HCT116 (cell line): Measurements from ENCODE around the gene ANAPC7. TPM values are rescaled to one million over a fixed set of nuclear protein-coding genes. Genes with fewer than 3 reads are reported as not detected.

Experiments used
- ATAC-seq: fragments of 200-7000 bp; cut with Tn5 transposase; 2 replicates; pipeline ENCODE4 v1.9.1; 2020; ENCODE audit warnings: mild to moderate bottlenecking, moderate library complexity
- BruUV-seq: library from RNA; stranded (reverse); fragments of 400-500 nt; replicated peaks from 2 replicates; lab custom pipeline; 2021; lab: Mats Ljungman, UMichigan
- CTCF ChIA-PET: fragments of 300-600 bp; sonication (Branson Sonifier 250); formaldehyde crosslinking; loops from one replicate; lab custom pipeline; 2021; ENCODE audit warnings: antibody characterized with exemption; lab: Charles Lee
- POLR2A ChIA-PET: fragments of 300-600, 350-600 bp; sonication (Branson Sonifier 250); formaldehyde crosslinking; loops from one replicate; lab custom pipeline; 2021; ENCODE audit warnings: antibody characterized with exemption; lab: Charles Lee
- RAD21 ChIA-PET, 2 experiments: fragments of 300-600 bp; sonication (Branson Sonifier 250); formaldehyde crosslinking; loops; one replicate each; lab custom pipeline; 2023; ENCODE audit warnings: low total read pairs in 2 of 2; ENCODE audit not compliant: uncharacterized antibody in 2 of 2, unreplicated experiment in 2 of 2, low non-redundant PET in 1 of 2; lab: Charles Lee
- DNase-seq: peaks from one replicate; pipeline ENCODE4 v3.0.0-alpha.2; 2010; ENCODE audit warnings: low read depth, low spot score
- H2AFZ ChIP-seq: fragments of 200-600 bp; shearing (Covaris generic), sonication (generic); 2 replicates; pipeline ENCODE4 v1.6.1; 2017; ENCODE audit warnings: low read depth, mixed run types, mixed read lengths, antibody characterized with exemption, low read length; ENCODE audit not compliant: poor library complexity, severe bottlenecking
- H3K27ac ChIP-seq: 2 replicates; pipeline ENCODE4 v1.5.1; 2012; ENCODE audit warnings: low read depth, low read length
- H3K27me3 ChIP-seq: fragments of 200-600 bp; sonication (generic); 2 replicates; pipeline ENCODE4 v1.6.1; 2016; ENCODE audit warnings: mixed run types, low read length, mixed read lengths; ENCODE audit not compliant: insufficient read depth
- H3K36me3 ChIP-seq, 2 experiments: fragments of 200-500 bp in 1 of 2; fragments of 200-600 bp in 1 of 2; sonication (Bioruptor generic) in 1 of 2; sonication (generic) in 1 of 2; 2 replicates each; pipeline versions ENCODE4 v1.5.1 to v1.6.1; 2014 to 2016; ENCODE audit warnings: low read length in 2 of 2, inconsistent platforms in 1 of 2, mixed read lengths in 1 of 2, mixed run types in 1 of 2; ENCODE audit not compliant: insufficient read depth in 2 of 2, control insufficient read depth in 1 of 2
- H3K4me1 ChIP-seq, 2 experiments: fragments of 200-600 bp in 1 of 2; sonication (generic) in 1 of 2; 2 replicates each; pipeline versions ENCODE4 v1.5.1 to v1.6.1; 2012 to 2017; ENCODE audit warnings: low read length in 2 of 2, inconsistent platforms in 1 of 2, mild to moderate bottlenecking in 1 of 2, mixed read lengths in 1 of 2, mixed run types in 1 of 2, moderate library complexity in 1 of 2; ENCODE audit not compliant: insufficient read depth in 2 of 2, control insufficient read depth in 1 of 2
- H3K4me2 ChIP-seq: fragments of 200-600 bp; sonication (generic); 2 replicates; pipeline ENCODE4 v1.6.1; 2017; ENCODE audit warnings: mixed run types, low read length, mixed read lengths
- H3K4me3 ChIP-seq, 2 experiments: fragments of 200-600 bp in 1 of 2; sonication (generic) in 1 of 2; replicated peaks in 1 of 2; 2 replicates each; pipeline ENCODE4 v1.5.1; 2011 to 2016; ENCODE audit warnings: low read length in 2 of 2, control low read depth in 1 of 2, low read depth in 1 of 2, mild to moderate bottlenecking in 1 of 2, mixed read lengths in 1 of 2, mixed run types in 1 of 2
- H3K79me2 ChIP-seq: fragments of 200-600 bp; sonication (generic); 2 replicates; pipeline ENCODE4 v1.6.1; 2017; ENCODE audit warnings: mild to moderate bottlenecking, mixed run types, low read length, moderate library complexity, mixed read lengths; ENCODE audit not compliant: insufficient read depth
- H3K9ac ChIP-seq: fragments of 200-600 bp; sonication (generic); 2 replicates; pipeline ENCODE4 v1.6.1; 2016; ENCODE audit warnings: low read length, mixed read lengths
- H3K9me2 ChIP-seq: fragments of 200-600 bp; sonication (generic), shearing (Covaris generic); 2 replicates; pipeline ENCODE4 v1.6.1; 2017; ENCODE audit warnings: mixed run types, mild to moderate bottlenecking, moderate library complexity; ENCODE audit not compliant: insufficient read depth
- H3K9me3 ChIP-seq, 2 experiments: fragments of 200-500 bp in 1 of 2; fragments of 200-600 bp in 1 of 2; sonication (Bioruptor generic) in 1 of 2; sonication (generic) in 1 of 2; 2 replicates each; pipeline ENCODE4 v1.6.1; 2014 to 2017; ENCODE audit warnings: low read length in 2 of 2, mixed read lengths in 2 of 2, inconsistent platforms in 1 of 2, low read depth in 1 of 2, mild to moderate bottlenecking in 1 of 2, mixed run types in 1 of 2, moderate library complexity in 1 of 2; ENCODE audit not compliant: control insufficient read depth in 1 of 2, insufficient read depth in 1 of 2
- H4K20me1 ChIP-seq: fragments of 200-600 bp; sonication (generic), shearing (Covaris generic); 2 replicates; pipeline ENCODE4 v1.6.1; 2017; ENCODE audit warnings: mixed run types, mild to moderate bottlenecking, moderate library complexity; ENCODE audit not compliant: insufficient read depth
- EGR1 ChIP-seq: IDR thresholded peaks from 2 replicates; pipeline ENCODE4 v1.6.1; 2012; ENCODE audit warnings: low read depth
- ELF1 ChIP-seq: IDR thresholded peaks from 2 replicates; pipeline ENCODE4 v1.6.1; 2012; ENCODE audit warnings: low read depth, borderline replicate concordance
- JUND ChIP-seq: IDR thresholded peaks from 2 replicates; pipeline ENCODE4 v1.6.1; 2012
- MAX ChIP-seq: IDR thresholded peaks from 2 replicates; pipeline ENCODE4 v1.6.1; 2012
- POLR2AphosphoS5 ChIP-seq: IDR thresholded peaks from 2 replicates; pipeline ENCODE4 v1.6.1; 2011; ENCODE audit warnings: mild to moderate bottlenecking, low read depth, low read length, moderate library complexity
- intact Hi-C: fragments of 100-400 bp; cut with micrococcal nuclease; formaldehyde crosslinking; loops from 2 replicates; pipeline ENCODE4 v1.10.0; 2022
- total RNA-seq: library from RNA; stranded (reverse); gene quantifications from one replicate; pipeline ENCODE4 v1.2.1, GENCODE V29; 2021; ENCODE audit not compliant: unreplicated experiment

The ANAPC7 gene
- total RNA-seq, 1 experiment from 2014 or later, result 55.9 TPM

- TF ChIP-seq POLR2AphosphoS5 (no peak), JUND (no peak), MAX (no peak), ELF1 (no peak)
- H4K20me1 ChIP-seq, result 0 out of 2 replicates have a peak, but pooled peaks cover 7% of the 10 kb centered on the region
- H3K79me2 ChIP-seq, result no peaks in the 10 kb centered on the region
- no peaks in the 10 kb centered on the region for H3K4me1 ChIP-seq
- H3K36me3 ChIP-seq, result peaks cover 6 to 15% of the 10 kb centered on the region in 2 experiments; a peak in 2 of 4 replicates
- no TSS peak for BruUV-seq
- H3K9me2 ChIP-seq, result no peaks in the 10 kb centered on the region
- no peak overlapping the region for H2AFZ ChIP-seq
- H3K4me3 ChIP-seq, result no peak overlapping the region
- H3K27ac ChIP-seq, result no peak overlapping the region
- ChIA-PET RAD21 (no interaction called here), POLR2A (no interaction called here), CTCF (interaction anchor here (1.1 to 1.3 kb wide), 2 partner anchors 77 to 247 kb away, joined by 4 to 7 read pairs; no protein-coding TSS in a partner anchor)
- intact Hi-C loops, result no loop called here
- ATAC-seq, result no peak
- H3K27me3 ChIP-seq, result no peaks in the 10 kb centered on the region
- H3K9me3 ChIP-seq, result no peaks in the 10 kb centered on the region
- H3K9ac ChIP-seq, result no peak overlapping the region
- H3K4me2 ChIP-seq, result no peak overlapping the region
- DNase-seq, result no peak
These were observed 49.2 kb downstream of the ANAPC7 start for GRCh38 chr12:110354172-110354780.

DNA sequence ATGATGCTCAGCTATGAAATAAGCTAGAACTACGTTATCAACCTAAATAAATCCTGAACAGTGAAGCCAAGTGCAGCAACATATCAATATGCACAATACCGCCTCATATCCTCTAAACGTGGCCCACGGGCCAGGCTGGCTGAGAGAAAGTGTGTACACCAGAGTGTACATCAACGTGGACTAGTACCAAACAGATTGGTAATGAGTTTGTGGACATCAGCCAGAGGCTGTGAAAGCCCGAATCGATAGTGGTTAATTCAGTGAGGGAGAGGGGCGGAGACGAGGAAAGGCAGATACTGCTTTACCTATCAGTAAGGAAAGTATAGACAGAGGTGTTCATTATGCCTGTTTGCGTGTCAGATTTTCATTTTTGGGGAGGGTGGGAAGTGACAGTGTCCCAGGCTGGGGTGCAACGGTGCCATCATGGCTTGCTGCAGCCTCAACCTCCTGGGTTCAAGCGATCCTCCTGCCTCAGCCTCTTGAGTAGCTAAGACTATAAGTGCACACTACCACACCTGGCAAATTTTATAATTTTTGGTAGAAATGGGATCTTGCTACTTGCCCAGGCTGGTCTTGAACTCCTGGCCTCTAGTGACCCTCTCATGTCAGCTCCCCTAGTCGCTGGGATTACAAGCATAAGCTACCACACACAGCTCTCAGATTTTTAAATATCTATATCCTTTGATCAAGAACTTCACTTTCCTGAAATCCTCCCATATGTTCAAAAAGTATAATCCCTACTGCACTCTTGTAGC is 50.1 kb downstream of the ANAPC7 start:
- no peaks in the 10 kb centered on the region for H3K79me2 ChIP-seq
- H3K4me1 ChIP-seq, result no peaks in the 10 kb centered on the region
- H3K36me3 ChIP-seq, result peaks cover 8 to 24% of the 10 kb centered on the region in 2 experiments; a peak in 2 of 4 replicates
- no peaks in the 10 kb centered on the region for H3K9me2 ChIP-seq
- no peaks in the 10 kb centered on the region for H3K27me3 ChIP-seq
- intact Hi-C loops, result no loop called here
- H3K4me3 ChIP-seq, result no peak overlapping the region
- ATAC-seq (no peak), DNase-seq (no peak)
- H3K4me2 ChIP-seq, result no peak overlapping the region
- no peaks in the 10 kb centered on the region for H3K9me3 ChIP-seq
- no peak overlapping the region for H3K9ac ChIP-seq
- H2AFZ ChIP-seq, result no peak overlapping the region
- BruUV-seq, result no TSS peak
- ChIA-PET CTCF (interaction anchor here (1.1 to 1.3 kb wide), 3 partner anchors 78 to 248 kb away, joined by 4 to 7 read pairs (median 7); no protein-coding TSS in a partner anchor), RAD21 (no interaction called here), POLR2A (no interaction called here)
- H3K27ac ChIP-seq, result no peak overlapping the region
- 0 out of 2 replicates have a peak, but pooled peaks cover 7% of the 10 kb centered on the region for H4K20me1 ChIP-seq
- TF ChIP-seq MAX (no peak), EGR1 (no peak), POLR2AphosphoS5 (peak; percentile 12; the same call in 1 of the 2 replicates)
